ENCODE data around the gene ACYP2. TPM values are rescaled to one million over a fixed set of nuclear protein-coding genes. Genes with fewer than 3 reads are reported as not detected.

ACYP2 gene
- polyA plus RNA-seq, 4 donors, result 18.2 to 22.6 (median 20.5) TPM

DNA sequence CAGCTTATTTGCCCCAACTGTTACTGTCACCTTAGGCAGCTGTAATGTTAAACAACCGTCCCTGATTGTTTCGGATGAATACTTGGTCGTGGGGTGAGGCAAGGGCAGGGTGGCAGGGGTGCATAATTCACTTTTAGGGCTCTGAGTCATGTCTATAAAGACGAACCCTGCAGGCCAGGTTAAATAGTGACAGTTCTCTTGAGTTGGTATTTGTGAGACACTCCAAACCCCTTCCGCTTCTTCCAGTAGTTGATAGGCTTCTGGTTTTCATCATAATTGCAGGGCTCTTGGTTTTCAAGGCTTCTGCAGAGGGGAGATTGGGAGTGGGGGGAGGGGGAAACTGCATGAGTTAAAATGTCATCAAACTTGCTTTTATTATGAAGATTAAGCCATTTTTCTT is 237.8 kb downstream of the ACYP2 start:
- no peak for DNase-seq (ENCODE audit: low read depth in 4 of 4, low spot score in 2 of 4)

Other genes with a start within 250 kb of the ACYP2 start
- gene PSME4, start 144.6 kb upstream of the ACYP2 start, polyA plus RNA-seq (ENCODE audit: insufficient read length in 4 of 4), result 10 to 100 TPM; 48.9 to 75.3 (median 58.6) TPM
- under 1 TPM in 3 of 4 donors, not detected in 1; 0.04 to 0.13 (median 0.13) TPM for gene TSPYL6, start 140.6 kb downstream of the ACYP2 start, polyA plus RNA-seq (ENCODE audit: insufficient read length in 4 of 4)

Measured in left renal cortex interstitium (tissue), 4 donors.